ENCODE measurements around the gene WDHD1.

The WDHD1 gene

GRCh38 chr14:54985156-54985555 is 41.7 kb downstream of the WDHD1 start:
- TF ChIP-seq CTCF (conservative IDR thresholded peaks at IDR 0.05; ENCODE audit: low read length), result no peak
- DNase-seq (ENCODE audit: low read depth), result no peak
- H3K4me3 ChIP-seq (ENCODE audit: low read length), result no peak overlapping the region

GRCh38 chr14:54981698-54982097 is 45.2 kb downstream of the WDHD1 start:
- peak; percentile 43 for TF ChIP-seq CTCF (conservative IDR thresholded peaks at IDR 0.05; ENCODE audit: low read length)
- H3K4me3 ChIP-seq (ENCODE audit: low read length), result no peak overlapping the region
- peak; percentile 35 for DNase-seq (ENCODE audit: low read depth)

- TF ChIP-seq CTCF (conservative IDR thresholded peaks at IDR 0.05; ENCODE audit: low read length), result no peak
- no peak overlapping the region for H3K4me3 ChIP-seq (ENCODE audit: low read length)
- no peak for DNase-seq (ENCODE audit: low read depth)
Observed at GRCh38 chr14:54979039-54979438, 47.9 kb downstream of the WDHD1 start.

GRCh38 chr14:54976316-54976715 is 50.6 kb downstream of the WDHD1 start:
- peak; percentile 78 for DNase-seq (ENCODE audit: low read depth)
- TF ChIP-seq CTCF (conservative IDR thresholded peaks at IDR 0.05; ENCODE audit: low read length), result no peak
- no peak overlapping the region for H3K4me3 ChIP-seq (ENCODE audit: low read length)

GRCh38 chr14:54975856-54976255 is 51.0 kb downstream of the WDHD1 start:
- TF ChIP-seq CTCF (conservative IDR thresholded peaks at IDR 0.05; ENCODE audit: low read length), result no peak
- DNase-seq (ENCODE audit: low read depth), result peak; percentile 5
- no peak overlapping the region for H3K4me3 ChIP-seq (ENCODE audit: low read length)

- H3K4me3 ChIP-seq (ENCODE audit: low read length), result no peak overlapping the region
- no peak for TF ChIP-seq CTCF (conservative IDR thresholded peaks at IDR 0.05; ENCODE audit: low read length)
- DNase-seq (ENCODE audit: low read depth), result no peak
Observed at GRCh38 chr14:54974788-54975414, 52.0 kb downstream of the WDHD1 start.

- no peak for DNase-seq (ENCODE audit: low read depth)
- H3K4me3 ChIP-seq (ENCODE audit: low read length), result no peak overlapping the region
Observed at GRCh38 chr14:54967496-54967895, 59.4 kb downstream of the WDHD1 start.

More at GRCh38 chr14:54967496-54967895, 59.4 kb downstream of the WDHD1 start:
- no peak for TF ChIP-seq CTCF (conservative IDR thresholded peaks at IDR 0.05; ENCODE audit: low read length)

Measured in AG10803 (cell line).